GM12864 (cell line): ENCODE results near the gene PLD1.

ENCODE experiments used
- DNase-seq: peaks from one replicate; pipeline ENCODE4 v3.0.0-alpha.2; 2011; ENCODE audit warnings: low read depth
- H3K4me3 ChIP-seq: 2 replicates; pipeline ENCODE4 v1.5.1; 2011; ENCODE audit warnings: mild to moderate bottlenecking, low read depth, low read length, control low read depth
- CTCF ChIP-seq: IDR thresholded peaks from 2 replicates; pipeline ENCODE4 v1.5.1; 2011; ENCODE audit warnings: low read depth, mild to moderate bottlenecking, moderate library complexity, low read length, control low read depth, inconsistent platforms; ENCODE audit errors: missing control alignments

The PLD1 gene

DNA sequence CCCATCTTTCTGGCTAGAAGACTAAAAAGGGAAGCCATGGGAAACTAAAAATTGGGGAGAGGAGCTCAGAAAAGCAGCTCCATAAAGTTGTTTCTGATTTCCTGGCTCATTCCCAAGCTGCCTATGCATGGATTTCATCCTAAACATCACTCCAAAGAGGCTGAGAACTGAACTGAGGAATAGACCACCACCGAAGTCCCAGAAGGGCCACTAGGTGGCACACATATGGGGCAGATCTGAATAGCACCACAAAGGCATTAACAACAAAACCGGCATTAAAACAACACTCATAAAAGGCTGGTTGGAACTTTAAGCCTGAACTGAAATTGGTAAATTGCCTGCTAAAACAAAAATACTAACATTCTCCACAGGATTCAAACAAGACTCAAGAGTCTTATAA, 106.3 kb downstream of the PLD1 start:
- DNase-seq = no peak
- TF ChIP-seq CTCF = peak; percentile 74
- H3K4me3 ChIP-seq = no peak overlapping the region

- no peak for TF ChIP-seq CTCF
- DNase-seq = no peak
- H3K4me3 ChIP-seq = no peak overlapping the region
Measured at GRCh38 chr3:171703144-171703543, 107.1 kb downstream of the PLD1 start.

- no peak for DNase-seq
- H3K4me3 ChIP-seq = no peak overlapping the region
- no peak for TF ChIP-seq CTCF
Measured at GRCh38 chr3:171700653-171701052, 109.6 kb downstream of the PLD1 start.

DNA sequence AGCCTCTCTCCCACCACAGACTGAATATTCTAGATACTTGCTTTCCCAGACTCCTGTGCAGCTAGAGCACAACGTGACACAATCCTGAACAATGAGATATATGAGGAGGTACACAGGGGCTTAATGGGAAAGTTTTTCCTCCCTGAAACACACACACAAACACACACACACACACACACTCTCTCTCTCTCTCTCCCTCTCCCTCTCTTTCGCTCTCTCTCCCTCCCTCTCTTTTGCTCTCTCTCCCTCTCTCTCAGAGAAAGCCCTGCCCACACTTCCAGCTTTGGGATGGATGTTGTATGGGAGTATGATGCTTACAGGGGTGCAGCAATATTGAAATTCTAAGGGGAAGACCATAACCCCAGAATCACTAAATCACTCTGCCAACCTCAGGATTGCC, 110.1 kb downstream of the PLD1 start:
- DNase-seq = no peak

GRCh38 chr3:171699601-171700000, 110.7 kb downstream of the PLD1 start:
- H3K4me3 ChIP-seq = no peak overlapping the region
- no peak for DNase-seq
- no peak for TF ChIP-seq CTCF

More for the DNA sequence above, 110.1 kb downstream of the PLD1 start:
- TF ChIP-seq CTCF = no peak
- H3K4me3 ChIP-seq = no peak overlapping the region

DNA sequence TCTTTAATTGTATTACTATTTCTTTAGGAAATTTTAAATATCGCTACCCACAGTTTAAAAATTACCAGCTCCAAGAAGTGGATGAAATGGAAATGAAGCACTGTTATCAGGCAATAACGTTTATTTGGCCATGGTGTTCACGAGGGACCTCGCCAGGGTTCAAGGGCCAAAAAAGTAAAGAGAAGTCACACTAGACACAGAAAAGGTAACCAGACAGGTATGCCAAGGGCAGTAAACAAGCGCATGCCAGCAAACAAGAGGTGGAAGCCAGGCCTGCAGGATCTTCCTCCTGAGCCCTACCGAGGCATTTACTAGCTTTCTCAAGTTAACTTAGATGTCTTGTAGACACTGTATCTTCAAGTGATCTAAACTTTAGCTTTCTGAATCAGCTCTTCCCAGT, 113.5 kb downstream of the PLD1 start:
- no peak overlapping the region for H3K4me3 ChIP-seq
- DNase-seq = no peak
- no peak for TF ChIP-seq CTCF

GRCh38 chr3:171695426-171695825, 114.9 kb downstream of the PLD1 start:
- no peak for DNase-seq
- H3K4me3 ChIP-seq = no peak overlapping the region
- no peak for TF ChIP-seq CTCF
